AG08395 (cell line): ENCODE data around the gene SCGB1A1.
"Not testable (repeated sequence)": the region's sequence is repeated elsewhere in the genome, so short reads cannot be mapped to it uniquely, and the experiment has no call there.

ENCODE experiments used
- DNase-seq: peaks from one replicate; pipeline ENCODE4 v3.0.0; 2012; ENCODE audit warnings: mixed read lengths, low spot score

SCGB1A1 gene, protein sequence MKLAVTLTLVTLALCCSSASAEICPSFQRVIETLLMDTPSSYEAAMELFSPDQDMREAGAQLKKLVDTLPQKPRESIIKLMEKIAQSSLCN

DNA sequence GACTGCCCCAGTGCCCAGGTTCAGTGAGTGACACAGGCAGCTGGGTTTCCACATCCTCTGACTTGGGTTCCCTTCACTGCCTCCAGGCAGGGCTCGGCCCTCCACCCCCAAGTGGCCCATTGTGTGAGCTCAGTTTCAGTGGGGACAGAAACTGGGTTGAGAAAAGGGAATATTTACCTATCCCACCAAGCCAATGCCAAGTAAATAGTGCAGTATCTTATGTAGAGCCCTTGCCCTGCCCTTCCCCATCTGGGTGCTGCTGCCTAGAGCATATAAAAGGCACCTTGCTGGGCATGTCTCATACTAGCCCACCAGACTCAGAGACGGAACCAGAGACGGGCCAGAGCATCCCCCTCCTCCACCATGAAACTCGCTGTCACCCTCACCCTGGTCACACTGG lies at the start of gene SCGB1A1:
Gene SCGB1A1 (plus strand): TSS at position 301 of the 400 bp plus-strand sequence. CDS start 63 bp downstream, at position 364.
- no peak for DNase-seq

- DNase-seq, result no peak
Measured at GRCh38 chr11:62370743-62371440, 47.9 kb upstream of the SCGB1A1 start.

- no peak for DNase-seq
Measured at GRCh38 chr11:62372871-62373270, 46.0 kb upstream of the SCGB1A1 start.

- DNase-seq, result no peak
Measured at GRCh38 chr11:62373464-62374119, 45.2 kb upstream of the SCGB1A1 start.

DNA sequence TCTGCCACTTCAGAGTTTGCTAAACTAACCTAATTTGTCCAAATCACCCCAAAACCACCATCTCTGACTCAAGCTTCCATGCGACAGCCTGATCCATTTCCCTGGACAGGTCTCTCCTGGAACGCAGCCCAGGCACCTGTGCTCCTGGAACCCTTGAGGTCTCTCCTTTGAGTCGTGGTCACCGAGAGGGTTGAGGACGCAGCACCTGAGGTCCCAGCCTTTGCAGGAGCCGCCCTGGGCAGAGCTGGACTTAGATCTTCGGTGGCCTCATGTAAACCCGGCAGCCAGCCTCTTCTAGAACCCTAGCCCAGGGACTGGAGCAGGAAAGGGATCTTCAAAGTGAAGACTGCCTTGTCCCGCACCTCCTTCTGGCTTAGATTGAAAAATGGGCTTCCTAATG lies 44.0 kb upstream of the SCGB1A1 start:
- DNase-seq, result no peak

GRCh38 chr11:62378459-62379063 lies 40.3 kb upstream of the SCGB1A1 start:
- DNase-seq, result not testable (repeated sequence)

- DNase-seq, result not testable (repeated sequence)
Measured at GRCh38 chr11:62379586-62379985, 39.2 kb upstream of the SCGB1A1 start.

- peak; percentile 70 for DNase-seq
Measured at GRCh38 chr11:62380821-62381245, 38.0 kb upstream of the SCGB1A1 start.

DNA sequence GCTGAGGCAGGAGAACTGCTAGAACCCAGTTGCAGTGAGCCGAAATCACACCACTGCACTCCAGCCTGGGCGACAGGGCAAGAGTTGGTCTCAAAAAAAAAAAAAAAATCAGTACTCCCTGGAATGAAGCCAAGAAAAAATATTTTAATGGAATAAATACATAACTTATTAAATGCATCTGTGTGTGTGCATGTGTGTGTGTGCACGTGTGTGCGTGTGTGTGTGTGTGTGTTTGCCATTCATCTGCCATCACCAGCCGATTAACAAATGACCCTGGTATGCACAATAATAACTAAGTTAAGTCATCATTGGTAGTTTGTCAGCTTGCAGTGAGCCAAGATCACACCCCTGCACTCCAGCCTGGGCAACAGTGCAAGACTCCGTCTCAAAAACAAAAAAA lies 35.0 kb upstream of the SCGB1A1 start:
- no peak for DNase-seq

DNA sequence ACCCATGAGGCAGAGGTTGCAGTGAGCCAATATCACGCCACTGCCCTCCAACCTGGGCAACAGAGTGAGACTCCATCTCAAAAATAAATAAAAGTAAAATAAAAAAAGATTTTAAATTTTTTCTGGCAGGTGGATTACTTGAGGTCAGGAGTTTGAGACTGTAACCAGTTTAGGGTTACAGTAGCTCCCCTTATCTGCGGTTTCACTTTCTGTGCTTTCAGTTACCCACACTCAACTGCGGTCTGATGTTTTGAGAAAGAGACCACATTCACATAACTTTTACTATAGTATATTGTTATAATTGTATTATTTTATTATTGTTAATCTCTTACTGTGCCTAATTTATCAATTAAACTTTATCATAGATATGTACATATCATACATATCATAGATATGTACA lies 32.8 kb upstream of the SCGB1A1 start:
- DNase-seq, result not testable (repeated sequence)

GRCh38 chr11:62387381-62387780 lies 31.5 kb upstream of the SCGB1A1 start:
- no peak for DNase-seq

GRCh38 chr11:62388999-62389398 lies 29.8 kb upstream of the SCGB1A1 start:
- DNase-seq, result no peak

- no peak for DNase-seq
Measured at GRCh38 chr11:62390237-62390636, 28.6 kb upstream of the SCGB1A1 start.

DNA sequence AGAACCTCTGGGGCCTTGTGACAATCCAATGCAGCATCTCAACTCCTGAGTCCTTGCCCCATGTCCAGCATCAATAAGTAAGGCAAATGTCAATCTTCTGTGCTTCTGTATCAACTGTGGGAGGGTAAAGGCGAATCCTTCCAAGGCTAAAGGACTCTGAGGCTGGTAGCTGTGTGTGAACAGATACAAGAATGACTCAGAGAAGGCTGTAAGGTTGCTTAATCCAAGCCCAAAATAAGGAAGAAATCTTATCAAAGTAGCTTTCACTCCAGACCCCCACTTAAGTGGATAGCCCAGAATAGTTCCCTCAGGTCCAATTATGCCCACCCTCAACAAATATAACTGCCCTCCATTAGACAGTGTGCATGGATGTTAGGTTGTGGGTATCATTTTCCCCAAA lies 28.1 kb upstream of the SCGB1A1 start:
- DNase-seq, result no peak

GRCh38 chr11:62391642-62392425 lies 27.0 kb upstream of the SCGB1A1 start:
- no peak for DNase-seq

DNA sequence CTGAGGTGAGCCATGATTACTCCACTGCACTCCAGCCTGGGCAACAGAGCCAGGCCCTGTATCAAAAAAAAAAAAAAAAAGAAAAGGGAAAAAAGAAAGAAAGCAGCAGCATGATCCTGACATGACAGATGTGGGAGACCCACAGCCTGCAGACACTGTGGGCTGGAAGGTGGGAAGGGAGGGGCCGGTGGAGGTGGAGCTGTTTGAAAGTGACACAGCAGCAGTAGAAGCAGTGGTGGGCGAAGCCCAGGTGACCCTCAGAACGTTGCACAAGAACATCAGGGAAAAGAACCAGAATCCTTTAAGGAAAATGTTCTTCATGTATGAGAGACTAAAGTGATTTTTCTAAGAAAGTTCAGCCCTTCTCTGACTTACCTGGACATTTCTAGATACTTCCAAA lies 26.3 kb upstream of the SCGB1A1 start:
- DNase-seq, result no peak

GRCh38 chr11:62393061-62393611 lies 25.7 kb upstream of the SCGB1A1 start:
- no peak for DNase-seq

DNA sequence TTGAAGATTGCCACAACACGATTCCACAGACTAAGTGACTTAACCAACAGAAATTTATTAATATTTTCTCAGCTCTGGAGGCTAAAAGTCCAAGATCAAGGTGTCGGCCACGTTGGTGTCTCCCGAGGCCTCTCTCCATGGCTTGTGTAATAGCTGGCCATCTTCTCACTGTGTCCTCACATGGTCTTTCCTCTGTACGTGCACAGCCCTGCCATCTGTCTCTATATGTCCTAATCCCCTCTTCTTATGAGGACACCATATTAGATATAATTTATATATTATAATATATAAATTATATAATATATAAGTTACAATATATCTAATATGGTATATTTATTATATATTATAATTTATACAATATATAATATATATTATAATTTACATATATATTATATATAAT lies 25.1 kb upstream of the SCGB1A1 start:
- no peak for DNase-seq

GRCh38 chr11:62394825-62395538 lies 23.9 kb upstream of the SCGB1A1 start:
- peak; percentile 84 for DNase-seq

- no peak for DNase-seq
Measured at GRCh38 chr11:62395885-62396551, 22.8 kb upstream of the SCGB1A1 start.
